ENCODE results near the gene SCGN.

Gene SCGN

GRCh38 chr6:25627001-25627400 is 25.0 kb upstream of the SCGN start:
- TF ChIP-seq CTCF (conservative IDR thresholded peaks at IDR 0.05; ENCODE audit: low read depth, low read length) = no peak
- no peak for DNase-seq (ENCODE audit: low read depth)
- H3K4me3 ChIP-seq (ENCODE audit: low read depth, low read length) = no peak overlapping the region

GRCh38 chr6:25628471-25629197 is 23.4 kb upstream of the SCGN start:
- TF ChIP-seq CTCF (conservative IDR thresholded peaks at IDR 0.05; ENCODE audit: low read depth, low read length) = no peak
- no peak for DNase-seq (ENCODE audit: low read depth)
- no peak overlapping the region for H3K4me3 ChIP-seq (ENCODE audit: low read depth, low read length)

- H3K4me3 ChIP-seq (ENCODE audit: low read depth, low read length) = no peak overlapping the region
- no peak for TF ChIP-seq CTCF (conservative IDR thresholded peaks at IDR 0.05; ENCODE audit: low read depth, low read length)
- no peak for DNase-seq (ENCODE audit: low read depth)
Observed at GRCh38 chr6:25629198-25629576, 22.8 kb upstream of the SCGN start.

GRCh38 chr6:25630508-25631278 is 21.3 kb upstream of the SCGN start:
- no peak for TF ChIP-seq CTCF (conservative IDR thresholded peaks at IDR 0.05; ENCODE audit: low read depth, low read length)
- H3K4me3 ChIP-seq (ENCODE audit: low read depth, low read length) = no peak overlapping the region
- no peak for DNase-seq (ENCODE audit: low read depth)

GRCh38 chr6:25635886-25636317 is 16.1 kb upstream of the SCGN start:
- no peak for TF ChIP-seq CTCF (conservative IDR thresholded peaks at IDR 0.05; ENCODE audit: low read depth, low read length)
- H3K4me3 ChIP-seq (ENCODE audit: low read depth, low read length) = no peak overlapping the region
- no peak for DNase-seq (ENCODE audit: low read depth)

GRCh38 chr6:25637211-25637610 is 14.8 kb upstream of the SCGN start:
- TF ChIP-seq CTCF (conservative IDR thresholded peaks at IDR 0.05; ENCODE audit: low read depth, low read length) = no peak
- no peak for DNase-seq (ENCODE audit: low read depth)

More at GRCh38 chr6:25637211-25637610, 14.8 kb upstream of the SCGN start:
- H3K4me3 ChIP-seq (ENCODE audit: low read depth, low read length) = no peak overlapping the region
